Ovary (tissue), 3 donors: Measurements from ENCODE around the gene KREMEN1.

ENCODE experiments used
- CTCF ChIP-seq, 3 donors: fragments of 450-650 bp in 2 of 3; fragments of 200-600 bp in 1 of 3; IDR thresholded peaks; one replicate each; pipeline versions ENCODE4 v1.5.1 to v1.8.0; 2016 to 2022; ENCODE audit warnings: antibody characterized with exemption in 3 of 3, mild to moderate bottlenecking in 1 of 3
- EP300 ChIP-seq: sonication (generic); formaldehyde crosslinking; IDR thresholded peaks from one replicate; pipeline ENCODE4 v1.6.1; 2017; ENCODE audit warnings: antibody characterized with exemption
- POLR2A ChIP-seq: fragments of 450-650 bp; IDR thresholded peaks from one replicate; pipeline ENCODE4 v1.6.1; 2017; ENCODE audit warnings: antibody characterized with exemption, mild to moderate bottlenecking, moderate library complexity
- donor health status: DM: no; HTN: no; CAD: no.

- no peak for TF ChIP-seq CTCF (IDR thresholded peaks at IDR 0.05)
- TF ChIP-seq POLR2A = no peak
- TF ChIP-seq EP300 = no peak
These were observed 144.2 kb downstream of the KREMEN1 start for GRCh38 chr22:29216873-29217666.
